K562 treated with DMSO at 1 percent for 24 hours (cell line): Measurements from ENCODE around the gene POMZP3. TPM values are rescaled to one million over a fixed set of nuclear protein-coding genes. Genes with fewer than 3 reads are reported as not detected.

Source experiments
- total RNA-seq: library from RNA; unstranded; fragments of 300-600 nt; gene quantifications from 2 replicates; pipeline ENCODE4 v1.2.3, GENCODE V29; 2022; ENCODE audit warnings: low read depth; ENCODE audit not compliant: insufficient read depth

The POMZP3 gene
- 21.6 and 29.2 TPM in 2 replicates for total RNA-seq

GRCh38 chr7:76626989-76627642 is at the start of gene POMZP3:
TSS of gene POMZP3 (minus strand) at chr7:76627279. CDS start at chr7:76626064, 1,215 bp downstream.

Other genes with a start within 250 kb of the POMZP3 start
- 13.5 and 16.9 TPM in 2 replicates for gene SSC4D, start 217.6 kb downstream of the POMZP3 start, total RNA-seq
- gene ZP3, start 202.3 kb downstream of the POMZP3 start, total RNA-seq = 11.1 and 12.2 TPM in 2 replicates
- gene DTX2, start 165.6 kb downstream of the POMZP3 start, total RNA-seq = 59.7 and 62.8 TPM in 2 replicates
- gene UPK3B, start 116.7 kb downstream of the POMZP3 start, total RNA-seq = not detected in 2 replicates
- not detected in 2 replicates for gene SPDYE16, start 84.0 kb downstream of the POMZP3 start, total RNA-seq